ENCODE data around the gene LCN2. TPM values are rescaled to one million over a fixed set of nuclear protein-coding genes. Genes with fewer than 3 reads are reported as not detected.

Gene LCN2
- total and polyA plus RNA-seq, 10 of the 15 experiments (the other 5 are each of a cell fraction or from before 2014, with no cell fraction given): not detected

DNA sequence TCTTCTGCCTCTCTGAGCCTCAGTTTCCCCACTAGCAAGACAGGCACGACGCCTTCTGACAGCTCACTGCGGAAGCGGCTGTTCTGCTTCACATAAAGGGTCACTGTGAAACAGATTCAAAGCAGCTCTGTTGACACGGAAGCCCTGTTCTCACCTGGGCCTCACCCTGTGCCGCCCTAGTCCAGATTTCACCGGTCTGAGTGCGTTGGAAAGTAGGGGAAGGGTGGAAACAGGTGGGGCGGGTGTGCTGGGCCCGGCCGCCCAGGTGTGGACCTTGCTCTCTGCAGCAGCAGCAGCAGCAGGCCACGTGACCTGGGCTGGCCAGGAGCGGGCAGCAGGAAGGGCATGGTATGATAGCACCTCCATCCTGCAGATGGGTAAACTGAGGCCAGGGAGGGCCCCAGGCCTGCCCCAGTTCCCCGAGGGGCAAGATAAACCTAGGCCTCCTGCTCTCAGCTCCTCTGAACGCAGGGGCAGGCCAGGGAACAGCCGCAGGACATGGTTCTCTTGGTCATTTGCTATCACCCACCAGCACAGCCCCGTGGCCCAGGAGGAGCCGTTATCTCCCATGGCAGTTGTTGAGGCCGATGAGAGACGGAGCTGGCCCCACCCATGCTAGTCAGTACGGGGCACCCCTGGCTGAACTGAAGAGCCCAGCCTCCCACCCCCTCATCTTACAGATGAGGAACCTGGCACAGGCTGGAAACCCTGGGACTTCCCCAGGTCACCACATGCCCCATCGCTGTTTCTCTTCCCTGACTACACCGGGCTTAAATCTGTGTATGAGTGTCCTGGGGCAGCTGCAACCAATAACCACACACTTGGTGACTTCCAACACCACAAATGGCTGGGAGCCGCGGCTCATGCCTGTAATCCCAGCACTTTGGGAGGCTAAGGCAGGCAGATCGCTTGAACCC, 33.8 kb upstream of the LCN2 start:
- in situ Hi-C loops (cut with MboI): no loop called here
- peaks cover 23% of the 10 kb centered on the region for H3K4me1 ChIP-seq (ENCODE audit: control insufficient read depth, insufficient read depth, low read length)
- no peaks in the 10 kb centered on the region for H3K27me3 ChIP-seq (replicated peaks in 1 of 2; ENCODE audit: control insufficient read depth in 2 of 2, insufficient read depth in 2 of 2, low read length in 1 of 2)
- intact Hi-C loops (cut with micrococcal nuclease; ENCODE audit: unreplicated experiment): no loop called here
- DNase-seq (ENCODE audit: low read depth, low spot score) (no peak), ATAC-seq (peak; percentile 90), FAIRE-seq (peak; percentile 72)
- H3K9ac ChIP-seq (ENCODE audit: control insufficient read depth, insufficient read depth, low read length): no peak overlapping the region; the same call in 1 of the 2 replicates
- WGBS (ENCODE audit: insufficient coverage, insufficient replicate concordance, low lambda C conversion rate, missing lambda C conversion rate): 51% methylated on average over 26 of the region's 26 CpGs
- no TSS peak for BruUV-seq (replicated peaks)
- ChIA-PET SMC1A (ENCODE audit: uncharacterized antibody, unreplicated experiment) (interaction anchor here (0.8 to 3.3 kb wide), 11 partner anchors 10 to 172 kb away, joined by 3 to 11 read pairs (median 4); partner anchors contain the start of genes NAIF1 and SLC25A25), RAD21 (ENCODE audit: unreplicated experiment) (interaction anchor here (1.0 to 1.5 kb wide), 5 partner anchors 10 to 160 kb away, joined by 3 to 7 read pairs (median 5); no protein-coding TSS in a partner anchor), POLR2A (interaction anchor here (0.5 to 2.8 kb wide), 7 partner anchors 9 to 178 kb away, joined by 3 to 10 read pairs (median 4); partner anchors contain the start of gene DPM2), CTCF (interaction anchor here (0.6 to 6.1 kb wide), 22 partner anchors 10 to 305 kb away, joined by 3 to 84 read pairs (median 5); partner anchors contain the start of gene PTGES2)
- H3K27ac ChIP-seq (ENCODE audit: control insufficient read depth, insufficient read depth): peak overlapping the region; percentile 61
- H3K4me2 ChIP-seq (ENCODE audit: control insufficient read depth, insufficient read depth): peak overlapping the region; percentile 31
- peaks cover 3 to 4% of the 10 kb centered on the region in 2 experiments; a peak in 3 of 4 replicates for H3K36me3 ChIP-seq (ENCODE audit: control insufficient read depth in 2 of 2, insufficient read depth in 2 of 2, low read length in 1 of 2)
- no peak overlapping the region for H3K4me3 ChIP-seq
- H3K79me2 ChIP-seq (ENCODE audit: control insufficient read depth, insufficient read depth, low read length): no peaks in the 10 kb centered on the region
- no peak overlapping the region for H2AFZ ChIP-seq (ENCODE audit: control insufficient read depth, low read depth, low read length)
- no peaks in the 10 kb centered on the region for H4K20me1 ChIP-seq (ENCODE audit: control insufficient read depth, insufficient read depth)
- H3K9me3 ChIP-seq (replicated peaks; ENCODE audit: control insufficient read depth, insufficient read depth, low read length): no peaks in the 10 kb centered on the region
- no peak for TF ChIP-seq SMC3 (IDR thresholded peaks at IDR 0.05; ENCODE audit: borderline replicate concordance, low read length)
- TF ChIP-seq TBL1XR1 (IDR thresholded peaks at IDR 0.05; ENCODE audit: low read depth, low read length): 0 out of 2 replicates have a peak, but pooled peaks have one; percentile 26
- 0 out of 4 replicates have a peak, but pooled peaks of 1 of the 2 experiments have one; percentile 18 for TF ChIP-seq EP300 (IDR thresholded peaks at IDR 0.05; ENCODE audit: borderline replicate concordance in 1 of 2, control insufficient read depth in 1 of 2, low read depth in 2 of 2, low read length in 2 of 2)
- peak; percentile 78 for TF ChIP-seq EED (IDR thresholded peaks at IDR 0.05; ENCODE audit: low read depth)
- TF ChIP-seq, protein P1, sequence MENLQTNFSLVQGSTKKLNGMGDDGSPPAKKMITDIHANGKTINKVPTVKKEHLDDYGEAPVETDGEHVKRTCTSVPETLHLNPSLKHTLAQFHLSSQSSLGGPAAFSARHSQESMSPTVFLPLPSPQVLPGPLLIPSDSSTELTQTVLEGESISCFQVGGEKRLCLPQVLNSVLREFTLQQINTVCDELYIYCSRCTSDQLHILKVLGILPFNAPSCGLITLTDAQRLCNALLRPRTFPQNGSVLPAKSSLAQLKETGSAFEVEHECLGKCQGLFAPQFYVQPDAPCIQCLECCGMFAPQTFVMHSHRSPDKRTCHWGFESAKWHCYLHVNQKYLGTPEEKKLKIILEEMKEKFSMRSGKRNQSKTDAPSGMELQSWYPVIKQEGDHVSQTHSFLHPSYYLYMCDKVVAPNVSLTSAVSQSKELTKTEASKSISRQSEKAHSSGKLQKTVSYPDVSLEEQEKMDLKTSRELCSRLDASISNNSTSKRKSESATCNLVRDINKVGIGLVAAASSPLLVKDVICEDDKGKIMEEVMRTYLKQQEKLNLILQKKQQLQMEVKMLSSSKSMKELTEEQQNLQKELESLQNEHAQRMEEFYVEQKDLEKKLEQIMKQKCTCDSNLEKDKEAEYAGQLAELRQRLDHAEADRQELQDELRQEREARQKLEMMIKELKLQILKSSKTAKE (IDR thresholded peaks at IDR 0.05; ENCODE audit: low read depth, poor library complexity, severe bottlenecking): no peak
- TF ChIP-seq SMAD1 (IDR thresholded peaks at IDR 0.05; ENCODE audit: low read depth, partially characterized antibody): no peak
- peak; percentile 31; the same call in 1 of the 2 replicates for TF ChIP-seq NR2F1 (conservative IDR thresholded peaks at IDR 0.05)
- peak; percentile 76 for TF ChIP-seq RELA (IDR thresholded peaks at IDR 0.05; ENCODE audit: borderline replicate concordance, partially characterized antibody)
- TF ChIP-seq, protein P2, sequence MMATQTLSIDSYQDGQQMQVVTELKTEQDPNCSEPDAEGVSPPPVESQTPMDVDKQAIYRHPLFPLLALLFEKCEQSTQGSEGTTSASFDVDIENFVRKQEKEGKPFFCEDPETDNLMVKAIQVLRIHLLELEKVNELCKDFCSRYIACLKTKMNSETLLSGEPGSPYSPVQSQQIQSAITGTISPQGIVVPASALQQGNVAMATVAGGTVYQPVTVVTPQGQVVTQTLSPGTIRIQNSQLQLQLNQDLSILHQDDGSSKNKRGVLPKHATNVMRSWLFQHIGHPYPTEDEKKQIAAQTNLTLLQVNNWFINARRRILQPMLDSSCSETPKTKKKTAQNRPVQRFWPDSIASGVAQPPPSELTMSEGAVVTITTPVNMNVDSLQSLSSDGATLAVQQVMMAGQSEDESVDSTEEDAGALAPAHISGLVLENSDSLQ (IDR thresholded peaks at IDR 0.05): no peak
- peak in 1 of 2 experiments; percentile 43; a peak in 1 of 4 replicates for TF ChIP-seq BHLHE40 (IDR thresholded peaks at IDR 0.05; ENCODE audit: borderline replicate concordance in 1 of 2, low read depth in 2 of 2, low read length in 1 of 2)
- TF ChIP-seq TCF3 (IDR thresholded peaks at IDR 0.05; ENCODE audit: borderline replicate concordance, insufficient read depth, low read depth, low read length): 0 out of 2 replicates have a peak, but pooled peaks have one; percentile 37
- TF ChIP-seq FOS (IDR thresholded peaks at IDR 0.05; ENCODE audit: borderline replicate concordance, extremely low read depth, insufficient read length): no peak
- TF ChIP-seq BCL11A (IDR thresholded peaks at IDR 0.05; ENCODE audit: low read depth, low read length): 0 out of 2 replicates have a peak, but pooled peaks have one; percentile 22
- no peak for TF ChIP-seq FOXM1 (IDR thresholded peaks at IDR 0.05; ENCODE audit: low read depth, low read length)
- TF ChIP-seq POLR2AphosphoS2 (IDR thresholded peaks at IDR 0.05; ENCODE audit: low read depth, low read length): no peak
- TF ChIP-seq ZNF207 (IDR thresholded peaks at IDR 0.05; ENCODE audit: borderline replicate concordance): 0 out of 2 replicates have a peak, but pooled peaks have one; percentile 20
- TF ChIP-seq CBFB (IDR thresholded peaks at IDR 0.05; ENCODE audit: low read depth): peak; percentile 50; the same call in 1 of the 2 replicates
- TF ChIP-seq NFYB (IDR thresholded peaks at IDR 0.05; ENCODE audit: insufficient read depth, low read depth, low read length): no peak
- TF ChIP-seq IKZF2 (IDR thresholded peaks at IDR 0.05): peak; percentile 74 to 78

Data from GM12878 (cell line).